SK-N-SH treated with all-trans-retinoic acid at 6 μM for 48 hours (cell line): ENCODE measurements around the gene TOR2A.

Experiments used
- ATAC-seq: fragments of 200-7000 bp; cut with Tn5 transposase; 3 replicates; pipeline ENCODE4 v1.9.1; 2020; ENCODE audit warnings: mild to moderate bottlenecking, moderate library complexity
- ARNTL ChIP-seq: fragments of 450-650 bp; formaldehyde crosslinking; IDR thresholded peaks from 2 replicates; pipeline ENCODE4 v1.5.0; 2020; ENCODE audit warnings: low read depth, mild to moderate bottlenecking, moderate library complexity, borderline replicate concordance
- BACH2 ChIP-seq: fragments of 250-450 bp; sonication (Bioruptor Pico); IDR thresholded peaks from 2 replicates; pipeline ENCODE4 v1.9.0; 2021; ENCODE audit warnings: mild to moderate bottlenecking, borderline replicate concordance
- CREB5 ChIP-seq: fragments of 250-450 bp; sonication (Bioruptor Pico); IDR thresholded peaks from 2 replicates; pipeline ENCODE4 v1.5.1; 2020; ENCODE audit warnings: low read depth, mild to moderate bottlenecking, moderate library complexity
- CSDC2 ChIP-seq: fragments of 250-450 bp; sonication (Bioruptor Pico); IDR thresholded peaks from 2 replicates; pipeline ENCODE4 v1.5.0; 2020; ENCODE audit warnings: mild to moderate bottlenecking, moderate library complexity
- CSRNP3 ChIP-seq: fragments of 250-450 bp; sonication (Bioruptor Pico); IDR thresholded peaks from 2 replicates; pipeline ENCODE4 v1.5.1; 2021; ENCODE audit warnings: mild to moderate bottlenecking, moderate library complexity
- ESRRG ChIP-seq: fragments of 250-450 bp; sonication (Bioruptor Pico); IDR thresholded peaks from 2 replicates; pipeline ENCODE4 v1.6.1; 2021; ENCODE audit warnings: mild to moderate bottlenecking
- GLIS3 ChIP-seq: fragments of 250-450 bp; sonication (Bioruptor Pico); IDR thresholded peaks from 2 replicates; pipeline ENCODE4 v1.5.0; 2020; ENCODE audit warnings: mild to moderate bottlenecking, moderate library complexity
- ISL1 ChIP-seq: fragments of 250-450 bp; sonication (Bioruptor Pico); IDR thresholded peaks from 2 replicates; pipeline ENCODE4 v2.1.2; 2022; ENCODE audit warnings: mild to moderate bottlenecking, moderate library complexity
- OSR1 ChIP-seq: fragments of 250-450 bp; sonication (Bioruptor Pico); IDR thresholded peaks from 2 replicates; pipeline ENCODE4 v1.8.0; 2022; ENCODE audit warnings: moderate library complexity, mild to moderate bottlenecking, inconsistent platforms
- PATZ1 ChIP-seq: fragments of 250-450 bp; sonication (Bioruptor Pico); IDR thresholded peaks from 2 replicates; pipeline ENCODE4 v1.8.0; 2020; ENCODE audit warnings: mild to moderate bottlenecking, moderate library complexity, borderline replicate concordance
- PPARA ChIP-seq: fragments of 250-450 bp; sonication (Bioruptor Pico); IDR thresholded peaks from 2 replicates; pipeline ENCODE4 v1.5.0; 2020; ENCODE audit warnings: mild to moderate bottlenecking, borderline replicate concordance
- RARB ChIP-seq: fragments of 250-450 bp; sonication (Bioruptor Pico); IDR thresholded peaks from 2 replicates; pipeline ENCODE4 v1.8.0; 2021; ENCODE audit warnings: mild to moderate bottlenecking, moderate library complexity
- TCF4 ChIP-seq: fragments of 250-450 bp; sonication (Bioruptor Pico); IDR thresholded peaks from 2 replicates; pipeline ENCODE4 v1.8.0; 2021; ENCODE audit warnings: mild to moderate bottlenecking, moderate library complexity, borderline replicate concordance
- TOX ChIP-seq: fragments of 250-450 bp; sonication (Bioruptor Pico); IDR thresholded peaks from 2 replicates; pipeline ENCODE4 v1.8.0; 2021; ENCODE audit warnings: mild to moderate bottlenecking, moderate library complexity, borderline replicate concordance
- TSHZ2 ChIP-seq: fragments of 250-450 bp; sonication (Bioruptor Pico); IDR thresholded peaks from 2 replicates; pipeline ENCODE4 v1.5.0; 2020; ENCODE audit warnings: mild to moderate bottlenecking, moderate library complexity
- ZC3H10 ChIP-seq: fragments of 250-450 bp; sonication (Bioruptor Pico); IDR thresholded peaks from 2 replicates; pipeline ENCODE4 v1.5.1; 2021; ENCODE audit warnings: mild to moderate bottlenecking, moderate library complexity
- ZFP3 ChIP-seq: fragments of 250-450 bp; sonication (Bioruptor Pico); IDR thresholded peaks from 2 replicates; pipeline ENCODE4 v1.5.0; 2020; ENCODE audit warnings: mild to moderate bottlenecking, moderate library complexity
- ZFP30 ChIP-seq: fragments of 450-650 bp; formaldehyde crosslinking; IDR thresholded peaks from 2 replicates; pipeline ENCODE4 v1.5.0; 2022; ENCODE audit warnings: mild to moderate bottlenecking, moderate library complexity
- ZNF565 ChIP-seq: fragments of 450-650 bp; formaldehyde crosslinking; conservative IDR thresholded peaks from 2 replicates; pipeline ENCODE4 v1.5.0; 2020; ENCODE audit warnings: low read depth, mild to moderate bottlenecking, moderate library complexity
- ZNF70 ChIP-seq: fragments of 450-650 bp; formaldehyde crosslinking; IDR thresholded peaks from 2 replicates; pipeline ENCODE4 v1.5.0; 2020; ENCODE audit warnings: mild to moderate bottlenecking, moderate library complexity
- ZNF8 ChIP-seq: fragments of 450-650 bp; formaldehyde crosslinking; IDR thresholded peaks from 2 replicates; pipeline ENCODE4 v1.5.0; 2020; ENCODE audit warnings: mild to moderate bottlenecking, moderate library complexity

The TOR2A gene

GRCh38 chr9:127777368-127777980 is 42.4 kb upstream of the TOR2A start (continued):
- TF ChIP-seq BACH2, result no peak
- TF ChIP-seq TCF4 (CRISPR knock-in tag), result no peak
- no peak for TF ChIP-seq ESRRG
- no peak for TF ChIP-seq GLIS3 (CRISPR knock-in tag)

GRCh38 chr9:127776924-127777289 is 41.8 kb upstream of the TOR2A start:
- no peak for TF ChIP-seq TOX (CRISPR knock-in tag)
- no peak for TF ChIP-seq TSHZ2
- no peak for TF ChIP-seq OSR1 (CRISPR knock-in tag)
- TF ChIP-seq GLIS3 (CRISPR knock-in tag), result no peak
- ATAC-seq, result no peak

GRCh38 chr9:127776195-127776923 is 41.3 kb upstream of the TOR2A start:
- no peak for TF ChIP-seq OSR1 (CRISPR knock-in tag)
- TF ChIP-seq ZNF565 (CRISPR knock-in tag), result no peak
- no peak for TF ChIP-seq ZNF70 (CRISPR knock-in tag)
- no peak for TF ChIP-seq CSRNP3 (CRISPR knock-in tag)
- TF ChIP-seq CSDC2 (CRISPR knock-in tag), result no peak
- TF ChIP-seq RARB (CRISPR knock-in tag), result no peak
- TF ChIP-seq PPARA, result no peak
- no peak for TF ChIP-seq PATZ1 (CRISPR knock-in tag)
- no peak for TF ChIP-seq ZFP3
- TF ChIP-seq ZNF8 (CRISPR knock-in tag), result no peak
- TF ChIP-seq TSHZ2, result no peak
- TF ChIP-seq ESRRG, result no peak
- no peak for TF ChIP-seq TCF4 (CRISPR knock-in tag)
- no peak for TF ChIP-seq GLIS3 (CRISPR knock-in tag)
- ATAC-seq, result no peak

GRCh38 chr9:127773981-127774380 is 38.9 kb upstream of the TOR2A start:
- TF ChIP-seq ZNF565 (CRISPR knock-in tag) (no peak), ESRRG (no peak), TCF4 (CRISPR knock-in tag) (no peak), RARB (CRISPR knock-in tag) (no peak), ZFP30 (CRISPR knock-in tag) (no peak), CSDC2 (CRISPR knock-in tag) (no peak), ARNTL (CRISPR knock-in tag) (no peak), CSRNP3 (CRISPR knock-in tag) (no peak), OSR1 (CRISPR knock-in tag) (no peak), CREB5 (no peak), ZC3H10 (CRISPR knock-in tag) (no peak), ISL1 (no peak)
- no peak for ATAC-seq
